Neural cell (in vitro differentiated cells): Measurements from ENCODE around the gene LGR4. TPM values are rescaled to one million over a fixed set of nuclear protein-coding genes. Genes with fewer than 3 reads are reported as not detected.

Experiments
- H2AFZ ChIP-seq: fragments of 200-600, 300-800 bp; sonication (generic), shearing (Covaris generic); 2 replicates; pipeline ENCODE4 v1.6.0; 2014; ENCODE audit warnings: low read depth, mild to moderate bottlenecking, antibody characterized with exemption, low read length, moderate library complexity
- H3F3A ChIP-seq: fragments of 200-600 bp; shearing (Covaris generic); 2 replicates; pipeline ENCODE4 v1.6.1; 2016; ENCODE audit warnings: mild to moderate bottlenecking, moderate library complexity, mixed read lengths, antibody characterized with exemption, low read length; ENCODE audit not compliant: insufficient read depth, poor library complexity, severe bottlenecking
- H3K27ac ChIP-seq: fragments of 200-600, 300-800 bp; sonication (generic), shearing (Covaris generic); 2 replicates; pipeline ENCODE4 v1.5.1; 2014; ENCODE audit warnings: mild to moderate bottlenecking, low read length, moderate library complexity
- H3K27me3 ChIP-seq: fragments of 300-800, 200-600 bp; sonication (generic), shearing (Covaris generic); 2 replicates; pipeline ENCODE4 v1.6.0; 2014; ENCODE audit warnings: mild to moderate bottlenecking, low read depth, low read length, moderate library complexity; ENCODE audit not compliant: insufficient read depth
- H3K36me3 ChIP-seq: fragments of 300-800, 200-600 bp; sonication (generic), shearing (Covaris generic); 2 replicates; pipeline ENCODE4 v1.5.1; 2014; ENCODE audit warnings: mild to moderate bottlenecking, antibody characterized with exemption, low read length, moderate library complexity; ENCODE audit not compliant: insufficient read depth
- H3K4me2 ChIP-seq: fragments of 300-800, 200-600 bp; sonication (generic), shearing (Covaris generic); 2 replicates; pipeline ENCODE4 v1.6.0; 2014; ENCODE audit warnings: mild to moderate bottlenecking, low read length
- H3K4me3 ChIP-seq: fragments of 300-800, 200-600 bp; sonication (generic), shearing (Covaris generic); 2 replicates; pipeline ENCODE4 v1.5.1; 2014; ENCODE audit warnings: mild to moderate bottlenecking, low read length, moderate library complexity
- H3K79me2 ChIP-seq: fragments of 200-600 bp; shearing (Covaris generic); replicated peaks from 2 replicates; pipeline ENCODE4 v1.6.0; 2014; ENCODE audit warnings: mild to moderate bottlenecking, low read length, moderate library complexity; ENCODE audit not compliant: insufficient read depth
- H3K9ac ChIP-seq: fragments of 300-800, 200-600 bp; sonication (generic), shearing (Covaris generic); 2 replicates; pipeline ENCODE4 v1.6.1; 2016; ENCODE audit warnings: mild to moderate bottlenecking, low read length, mixed read lengths
- H3K9me2 ChIP-seq: fragments of 200-600 bp; shearing (Covaris generic); 2 replicates; pipeline ENCODE4 v1.6.1; 2016; ENCODE audit warnings: mild to moderate bottlenecking, low read length, mixed read lengths; ENCODE audit not compliant: insufficient read depth
- H3K9me3 ChIP-seq: fragments of 200-600, 300-800 bp; sonication (generic), shearing (Covaris generic); 2 replicates; pipeline ENCODE4 v1.6.1; 2016; ENCODE audit warnings: mild to moderate bottlenecking, mixed run types, low read length, moderate library complexity, mixed read lengths
- H4K20me1 ChIP-seq: fragments of 200-600 bp; shearing (Covaris generic); 2 replicates; pipeline ENCODE4 v1.6.1; 2016; ENCODE audit warnings: mild to moderate bottlenecking, mixed run types; ENCODE audit not compliant: insufficient read depth
- EP300 ChIP-seq: fragments of 450-650 bp; conservative IDR thresholded peaks from 2 replicates; pipeline ENCODE4 v1.6.1; 2014; ENCODE audit warnings: antibody characterized with exemption, mild to moderate bottlenecking, moderate library complexity; ENCODE audit not compliant: poor library complexity, severe bottlenecking
- EZH2 ChIP-seq: fragments of 200-600, 300-800 bp; shearing (Covaris generic), sonication (generic); IDR thresholded peaks from 2 replicates; pipeline ENCODE4 v1.6.1; 2014; ENCODE audit warnings: antibody characterized with exemption, low read length, borderline replicate concordance, mild to moderate bottlenecking; ENCODE audit not compliant: insufficient read depth, poor library complexity, severe bottlenecking
- MXI1 ChIP-seq: fragments of 450-650 bp; conservative IDR thresholded peaks from 2 replicates; pipeline ENCODE4 v1.6.1; 2014; ENCODE audit warnings: antibody characterized with exemption, mild to moderate bottlenecking; ENCODE audit not compliant: poor library complexity, severe bottlenecking
- POLR2AphosphoS5 ChIP-seq: IDR thresholded peaks from 2 replicates; pipeline ENCODE4 v1.6.1; 2012
- RAD21 ChIP-seq: fragments of 450-650 bp; conservative IDR thresholded peaks from 2 replicates; pipeline ENCODE4 v1.6.1; 2014; ENCODE audit warnings: antibody characterized with exemption, mild to moderate bottlenecking, moderate library complexity
- SMC3 ChIP-seq: fragments of 450-650 bp; conservative IDR thresholded peaks from 2 replicates; pipeline ENCODE4 v1.6.1; 2014; ENCODE audit warnings: antibody characterized with exemption, mild to moderate bottlenecking, moderate library complexity; ENCODE audit not compliant: poor library complexity
- TAF1 ChIP-seq: IDR thresholded peaks from 2 replicates; pipeline ENCODE4 v1.6.1; 2012; ENCODE audit warnings: low read depth
- polyA plus RNA-seq: library from polyadenylated mRNA; depleted of rRNA; stranded (reverse); fragments of >200 nt; gene quantifications from 2 replicates; pipeline ENCODE4 v1.2.3, GENCODE V29; 2014
- TF ChIP-seq, protein P1 (sequence below): fragments of 450-650 bp; IDR thresholded peaks from 2 replicates; pipeline ENCODE4 v1.5.1; 2014; ENCODE audit warnings: antibody characterized with exemption, mild to moderate bottlenecking, moderate library complexity; ENCODE audit not compliant: poor library complexity, severe bottlenecking
- TF ChIP-seq, protein P2 (sequence below): IDR thresholded peaks from 2 replicates; pipeline ENCODE4 v1.6.1; 2012; ENCODE audit warnings: borderline replicate concordance

Gene LGR4
- polyA plus RNA-seq, 1 donor from 2014 or later: 11.2 TPM

DNA sequence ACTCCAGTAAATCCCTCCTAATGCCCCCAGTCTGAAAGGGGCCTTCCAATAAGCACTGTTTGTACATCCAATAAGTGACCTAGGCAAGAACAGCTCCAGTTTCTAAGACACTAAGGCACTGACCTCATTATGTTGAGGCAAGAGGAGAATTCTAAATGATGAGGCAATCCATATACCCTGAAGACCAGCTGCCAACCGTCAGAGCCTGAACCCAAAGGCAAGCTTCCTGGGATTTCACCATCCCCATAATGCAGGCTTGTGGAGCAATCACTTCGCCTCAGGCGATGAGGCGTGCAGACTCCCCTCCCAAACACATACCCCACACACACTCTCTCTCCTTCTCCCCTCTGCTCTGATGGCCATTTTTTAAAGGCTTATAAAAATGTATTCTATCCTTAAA, 49.5 kb downstream of the LGR4 start:
- Histone ChIP-seq H3K4me3 (no peak overlapping the region), H2AFZ (no peak overlapping the region), H3K4me2 (no peak overlapping the region), H3K9ac (no peak overlapping the region), H3K79me2 (peaks cover 16% of the 10 kb centered on the region), H3K9me2 (no peaks in the 10 kb centered on the region), H4K20me1 (no peaks in the 10 kb centered on the region), H3K27me3 (no peaks in the 10 kb centered on the region), H3K36me3 (no peaks in the 10 kb centered on the region), H3K9me3 (no peaks in the 10 kb centered on the region), H3F3A (no peaks in the 10 kb centered on the region), H3K27ac (no peak overlapping the region)
- TF ChIP-seq EZH2: no peak
- TF ChIP-seq, protein P1, sequence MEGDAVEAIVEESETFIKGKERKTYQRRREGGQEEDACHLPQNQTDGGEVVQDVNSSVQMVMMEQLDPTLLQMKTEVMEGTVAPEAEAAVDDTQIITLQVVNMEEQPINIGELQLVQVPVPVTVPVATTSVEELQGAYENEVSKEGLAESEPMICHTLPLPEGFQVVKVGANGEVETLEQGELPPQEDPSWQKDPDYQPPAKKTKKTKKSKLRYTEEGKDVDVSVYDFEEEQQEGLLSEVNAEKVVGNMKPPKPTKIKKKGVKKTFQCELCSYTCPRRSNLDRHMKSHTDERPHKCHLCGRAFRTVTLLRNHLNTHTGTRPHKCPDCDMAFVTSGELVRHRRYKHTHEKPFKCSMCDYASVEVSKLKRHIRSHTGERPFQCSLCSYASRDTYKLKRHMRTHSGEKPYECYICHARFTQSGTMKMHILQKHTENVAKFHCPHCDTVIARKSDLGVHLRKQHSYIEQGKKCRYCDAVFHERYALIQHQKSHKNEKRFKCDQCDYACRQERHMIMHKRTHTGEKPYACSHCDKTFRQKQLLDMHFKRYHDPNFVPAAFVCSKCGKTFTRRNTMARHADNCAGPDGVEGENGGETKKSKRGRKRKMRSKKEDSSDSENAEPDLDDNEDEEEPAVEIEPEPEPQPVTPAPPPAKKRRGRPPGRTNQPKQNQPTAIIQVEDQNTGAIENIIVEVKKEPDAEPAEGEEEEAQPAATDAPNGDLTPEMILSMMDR: no peak
- TF ChIP-seq TAF1: no peak
- TF ChIP-seq, protein P2, sequence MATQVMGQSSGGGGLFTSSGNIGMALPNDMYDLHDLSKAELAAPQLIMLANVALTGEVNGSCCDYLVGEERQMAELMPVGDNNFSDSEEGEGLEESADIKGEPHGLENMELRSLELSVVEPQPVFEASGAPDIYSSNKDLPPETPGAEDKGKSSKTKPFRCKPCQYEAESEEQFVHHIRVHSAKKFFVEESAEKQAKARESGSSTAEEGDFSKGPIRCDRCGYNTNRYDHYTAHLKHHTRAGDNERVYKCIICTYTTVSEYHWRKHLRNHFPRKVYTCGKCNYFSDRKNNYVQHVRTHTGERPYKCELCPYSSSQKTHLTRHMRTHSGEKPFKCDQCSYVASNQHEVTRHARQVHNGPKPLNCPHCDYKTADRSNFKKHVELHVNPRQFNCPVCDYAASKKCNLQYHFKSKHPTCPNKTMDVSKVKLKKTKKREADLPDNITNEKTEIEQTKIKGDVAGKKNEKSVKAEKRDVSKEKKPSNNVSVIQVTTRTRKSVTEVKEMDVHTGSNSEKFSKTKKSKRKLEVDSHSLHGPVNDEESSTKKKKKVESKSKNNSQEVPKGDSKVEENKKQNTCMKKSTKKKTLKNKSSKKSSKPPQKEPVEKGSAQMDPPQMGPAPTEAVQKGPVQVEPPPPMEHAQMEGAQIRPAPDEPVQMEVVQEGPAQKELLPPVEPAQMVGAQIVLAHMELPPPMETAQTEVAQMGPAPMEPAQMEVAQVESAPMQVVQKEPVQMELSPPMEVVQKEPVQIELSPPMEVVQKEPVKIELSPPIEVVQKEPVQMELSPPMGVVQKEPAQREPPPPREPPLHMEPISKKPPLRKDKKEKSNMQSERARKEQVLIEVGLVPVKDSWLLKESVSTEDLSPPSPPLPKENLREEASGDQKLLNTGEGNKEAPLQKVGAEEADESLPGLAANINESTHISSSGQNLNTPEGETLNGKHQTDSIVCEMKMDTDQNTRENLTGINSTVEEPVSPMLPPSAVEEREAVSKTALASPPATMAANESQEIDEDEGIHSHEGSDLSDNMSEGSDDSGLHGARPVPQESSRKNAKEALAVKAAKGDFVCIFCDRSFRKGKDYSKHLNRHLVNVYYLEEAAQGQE: no peak
- TF ChIP-seq SMC3: no peak
- no peak for TF ChIP-seq POLR2AphosphoS5
- no peak for TF ChIP-seq MXI1
- TF ChIP-seq RAD21: no peak
- TF ChIP-seq EP300: no peak

DNA sequence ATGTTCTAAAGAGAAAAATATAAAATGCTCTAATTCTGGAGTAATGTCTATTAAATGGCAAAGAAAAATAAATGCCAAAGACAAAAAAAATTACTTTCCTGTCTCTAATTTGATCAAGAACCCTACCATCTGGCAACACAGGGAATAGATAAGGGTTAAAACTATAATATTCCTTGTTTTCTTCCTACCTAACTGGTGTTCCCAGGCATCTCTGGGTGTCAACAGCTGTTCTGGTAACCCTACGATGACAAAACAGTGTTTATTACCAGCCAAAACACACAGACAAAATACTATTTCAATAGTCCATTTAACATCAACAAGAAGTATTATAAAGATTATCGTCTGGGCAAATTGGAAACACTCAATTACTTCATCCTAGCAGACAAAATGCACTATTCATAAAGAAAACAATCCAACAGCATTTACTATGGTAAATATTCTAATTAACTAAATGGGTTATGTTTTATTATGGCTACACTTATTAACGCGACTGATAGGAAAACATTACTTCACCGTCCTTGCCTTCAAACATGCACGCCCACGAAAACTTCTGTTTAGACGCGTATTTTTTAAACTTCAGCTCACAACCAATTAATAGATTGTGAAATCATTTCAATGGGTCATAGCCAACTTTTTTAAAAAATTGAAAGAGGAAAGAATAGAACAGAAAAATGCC, 50.6 kb downstream of the LGR4 start:
- Histone ChIP-seq H4K20me1 (no peaks in the 10 kb centered on the region), H3F3A (no peaks in the 10 kb centered on the region), H3K9me2 (no peaks in the 10 kb centered on the region), H2AFZ (no peak overlapping the region), H3K4me2 (no peak overlapping the region), H3K36me3 (no peaks in the 10 kb centered on the region), H3K9ac (no peak overlapping the region), H3K9me3 (no peaks in the 10 kb centered on the region), H3K4me3 (no peak overlapping the region), H3K27me3 (no peaks in the 10 kb centered on the region), H3K27ac (no peak overlapping the region), H3K79me2 (peaks cover 23% of the 10 kb centered on the region)
- TF ChIP-seq, protein P2: no peak
- TF ChIP-seq SMC3: no peak
- TF ChIP-seq, protein P1: no peak
- TF ChIP-seq RAD21: no peak
- TF ChIP-seq EP300: no peak
- no peak for TF ChIP-seq EZH2
- TF ChIP-seq POLR2AphosphoS5: no peak
- no peak for TF ChIP-seq TAF1
- TF ChIP-seq MXI1: no peak
